NCI-H187 treated with DMSO at 0.1 percent for 48 hours (cell line): Measurements from ENCODE around the gene ZNF655.
"Not testable (repeated sequence)": the region's sequence is repeated elsewhere in the genome, so short reads cannot be mapped to it uniquely, and the experiment has no call there.

Experiments
- DNase-seq: peaks from one replicate; lab custom pipeline; 2025; lab: John Stamatoyannopoulos, UW

The ZNF655 gene

GRCh38 chr7:99560834-99561736 lies 2.6 kb downstream of the ZNF655 start:
- DNase-seq = no peak

- no peak for DNase-seq
These were observed 3.3 kb downstream of the ZNF655 start for GRCh38 chr7:99561737-99562051.

GRCh38 chr7:99562114-99562784 lies 3.8 kb downstream of the ZNF655 start:
- no peak for DNase-seq

GRCh38 chr7:99562832-99563231 lies 4.4 kb downstream of the ZNF655 start:
- no peak for DNase-seq

- no peak for DNase-seq
These were observed 5.2 kb downstream of the ZNF655 start for GRCh38 chr7:99563650-99564049.

- not testable (repeated sequence) for DNase-seq
These were observed 10.3 kb downstream of the ZNF655 start for GRCh38 chr7:99568770-99569169.

GRCh38 chr7:99571768-99572167 lies 13.3 kb downstream of the ZNF655 start:
- no peak for DNase-seq

GRCh38 chr7:99573257-99573656 lies 14.8 kb downstream of the ZNF655 start:
- DNase-seq = no peak

- no peak for DNase-seq
These were observed 17.8 kb downstream of the ZNF655 start for GRCh38 chr7:99576251-99576650.

- DNase-seq = no peak
These were observed 21.0 kb downstream of the ZNF655 start for GRCh38 chr7:99579281-99579955.

GRCh38 chr7:99579956-99580777 lies 21.7 kb downstream of the ZNF655 start:
- DNase-seq = no peak

GRCh38 chr7:99580778-99581332 lies 22.4 kb downstream of the ZNF655 start:
- DNase-seq = not testable (repeated sequence)

GRCh38 chr7:99588868-99589267 lies 30.4 kb downstream of the ZNF655 start:
- no peak for DNase-seq

- no peak for DNase-seq
These were observed 36.7 kb downstream of the ZNF655 start for GRCh38 chr7:99594948-99595745.

- DNase-seq = no peak
These were observed 38.0 kb downstream of the ZNF655 start for GRCh38 chr7:99596408-99596955.

GRCh38 chr7:99597762-99598501 lies 39.5 kb downstream of the ZNF655 start, which contains the start of gene TMEM225B:
Gene TMEM225B, plus strand, starts transcription at chr7:99598267. Its CDS starts 6,122 bp downstream, at chr7:99604389.
- no peak for DNase-seq

- DNase-seq = no peak
These were observed 41.4 kb downstream of the ZNF655 start for GRCh38 chr7:99599836-99600235.

GRCh38 chr7:99601656-99602310 lies 43.3 kb downstream of the ZNF655 start:
- DNase-seq = no peak

GRCh38 chr7:99605527-99605926 lies 47.1 kb downstream of the ZNF655 start:
- DNase-seq = no peak
